GM19395 (cell line): Measurements from ENCODE around the gene CDH23.
"Not testable (repeated sequence)": the region's sequence is repeated elsewhere in the genome, so short reads cannot be mapped to it uniquely, and the experiment has no call there.

Experiments used
- ATAC-seq: cut with Tn5 transposase; IDR thresholded peaks from one replicate; pipeline ENCODE4 v1.9.1; 2021; ENCODE audit warnings: mild to moderate bottlenecking, moderate library complexity; ENCODE audit not compliant: unreplicated experiment

CDH23 gene

GRCh38 chr10:71597821-71598498 is 201.2 kb downstream of the CDH23 start:
- ATAC-seq, result no peak

- ATAC-seq, result no peak
Observed at GRCh38 chr10:71598621-71599055, 201.9 kb downstream of the CDH23 start.

GRCh38 chr10:71599518-71599917 is 202.8 kb downstream of the CDH23 start:
- ATAC-seq, result no peak

- ATAC-seq, result not testable (repeated sequence)
Observed at GRCh38 chr10:71600242-71600641, 203.5 kb downstream of the CDH23 start.

GRCh38 chr10:71600849-71601248 is 204.1 kb downstream of the CDH23 start:
- no peak for ATAC-seq

GRCh38 chr10:71601273-71601672 is 204.6 kb downstream of the CDH23 start:
- ATAC-seq, result no peak

- no peak for ATAC-seq
Observed at GRCh38 chr10:71603150-71603549, 206.4 kb downstream of the CDH23 start.

GRCh38 chr10:71603754-71604153 is 207.0 kb downstream of the CDH23 start:
- ATAC-seq, result no peak

- ATAC-seq, result no peak
Observed at GRCh38 chr10:71604324-71605018, 207.8 kb downstream of the CDH23 start.

- ATAC-seq, result no peak
Observed at GRCh38 chr10:71605263-71605962, 208.7 kb downstream of the CDH23 start.

GRCh38 chr10:71606257-71607081 is 209.7 kb downstream of the CDH23 start:
- ATAC-seq, result no peak

GRCh38 chr10:71607082-71607443 is 210.3 kb downstream of the CDH23 start:
- no peak for ATAC-seq

- ATAC-seq, result no peak
Observed at GRCh38 chr10:71608819-71609768, 212.4 kb downstream of the CDH23 start.

- no peak for ATAC-seq
Observed at GRCh38 chr10:71610651-71611050, 213.9 kb downstream of the CDH23 start.

- no peak for ATAC-seq
Observed at GRCh38 chr10:71611131-71611530, 214.4 kb downstream of the CDH23 start.

GRCh38 chr10:71611709-71612422 is 215.1 kb downstream of the CDH23 start:
- ATAC-seq, result no peak

GRCh38 chr10:71613261-71613777 is 216.6 kb downstream of the CDH23 start:
- ATAC-seq, result no peak

- ATAC-seq, result no peak
Observed at GRCh38 chr10:71613877-71614276, 217.2 kb downstream of the CDH23 start.

- no peak for ATAC-seq
Observed at GRCh38 chr10:71614946-71615345, 218.2 kb downstream of the CDH23 start.
